T47D (cell line): ENCODE results near the gene DNAAF5.

ENCODE experiments used
- DNase-seq, 2 experiments: peaks; one replicate each; pipeline versions ENCODE4 v3.0.0 to v3.0.0-alpha.2; 2011 to 2012; ENCODE audit warnings: low read depth in 1 of 2, low spot score in 1 of 2
- JUND ChIP-seq: IDR thresholded peaks from 2 replicates; pipeline ENCODE4 v1.6.1; 2012; ENCODE audit warnings: low read depth
- in situ Hi-C: cut with HindIII; loops from 2 replicates; pipeline ENCODE4 v1.10.0; 2016; ENCODE audit warnings: low sequenced_read_pairs, low pct_unique_long_range_greater_than_20kb

The DNAAF5 gene

DNA sequence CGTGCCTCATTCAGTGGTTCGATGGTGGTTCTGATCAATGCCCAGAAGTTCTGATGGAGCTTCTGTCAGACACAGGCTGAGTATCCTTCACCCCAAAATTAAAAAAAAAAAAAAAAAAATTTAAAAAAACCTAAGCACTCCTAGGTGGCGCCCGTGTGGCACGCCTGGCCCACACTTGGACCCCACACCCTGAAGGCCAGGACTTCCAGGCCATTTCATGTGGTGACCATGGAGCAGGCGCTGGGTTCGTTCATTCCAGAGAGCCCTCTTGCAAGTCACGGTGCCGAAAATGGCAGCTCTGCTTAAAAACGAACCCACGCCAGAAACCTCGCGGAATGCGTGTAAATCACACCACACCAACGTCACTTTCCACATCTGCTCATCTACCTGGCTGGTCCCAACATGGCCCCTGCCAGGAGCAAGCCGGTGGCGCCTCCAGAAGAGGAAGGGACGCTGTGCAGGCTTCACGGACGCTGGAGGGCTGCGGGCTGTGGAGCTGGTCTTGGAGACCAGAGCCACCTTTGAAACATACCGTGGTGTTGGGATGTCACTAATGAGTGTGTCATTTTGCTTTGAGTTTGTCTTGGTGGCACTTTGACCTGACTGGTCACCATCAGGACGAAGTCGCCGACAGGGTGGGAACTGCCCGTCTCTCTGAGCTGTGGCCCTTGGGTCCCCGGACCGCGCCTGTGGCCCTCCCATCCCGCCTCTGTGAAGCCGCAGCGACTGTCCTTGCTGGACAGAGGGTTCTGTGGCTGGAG lies 46.5 kb downstream of the DNAAF5 start:
- in situ Hi-C loops: no loop called here
- DNase-seq: no peak
- no peak for TF ChIP-seq JUND

DNA sequence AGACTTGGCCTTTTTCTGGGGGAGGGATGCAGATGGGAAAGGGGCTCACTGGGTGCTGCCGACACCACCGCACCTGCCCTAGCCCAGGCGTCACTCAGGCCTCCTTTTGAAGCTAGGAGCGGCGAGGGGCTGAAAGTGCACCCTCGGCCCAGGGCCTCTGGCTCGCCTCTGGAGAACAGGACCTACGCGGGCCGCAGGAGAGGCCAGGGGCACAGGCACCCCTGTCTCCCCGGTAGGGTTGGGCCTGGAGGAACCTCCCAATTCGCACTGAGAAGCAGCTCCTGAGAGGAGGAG lies 47.1 kb downstream of the DNAAF5 start:
- in situ Hi-C loops: no loop called here
- no peak for TF ChIP-seq JUND

DNA sequence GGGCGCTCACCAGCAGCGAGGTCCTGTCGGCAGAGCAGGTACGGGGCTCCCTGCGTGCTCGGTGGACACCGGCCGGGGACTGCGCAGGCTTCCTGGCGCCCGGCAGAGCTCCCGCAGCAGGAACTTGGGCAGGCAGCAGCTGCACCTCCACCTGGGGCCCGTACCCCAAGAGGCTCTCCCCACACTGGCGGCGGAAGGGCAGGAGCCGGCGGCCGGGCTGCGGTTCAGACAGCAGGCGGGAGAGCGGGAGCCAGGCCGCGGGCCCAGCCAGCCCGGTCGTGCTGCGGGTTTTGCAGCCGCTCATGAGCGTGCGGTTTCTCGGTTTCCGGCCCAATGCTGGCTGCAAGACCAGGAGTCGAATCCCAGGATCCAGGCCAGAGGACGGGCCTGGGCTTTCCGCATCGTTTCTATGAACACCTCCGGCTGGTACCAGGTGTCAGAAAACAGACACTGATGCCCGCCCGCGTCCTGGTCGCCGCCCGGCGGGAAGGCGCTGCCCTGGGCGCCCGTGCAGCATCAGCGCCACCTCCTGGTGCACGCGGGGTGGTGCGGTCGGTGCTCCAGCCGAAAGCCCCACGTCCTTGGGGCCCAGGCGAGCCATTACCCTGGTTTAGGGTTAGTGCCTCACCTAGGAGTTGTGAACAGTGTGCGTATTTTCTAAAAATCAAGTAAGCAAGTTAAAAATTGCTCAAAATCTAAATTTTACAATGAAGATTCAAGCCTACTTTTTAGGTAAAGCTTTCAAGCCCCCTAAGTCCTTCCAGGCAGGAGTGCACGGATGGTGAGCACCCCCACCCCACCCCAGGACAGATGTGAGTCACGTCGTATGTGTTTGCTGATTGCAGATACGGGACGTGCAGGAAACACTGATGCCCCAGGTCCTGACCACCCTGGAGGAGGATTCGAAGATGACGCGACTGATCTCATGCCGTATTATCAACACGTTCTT lies 47.9 kb downstream of the DNAAF5 start:
- DNase-seq: peak in 1 of 2 experiments; percentile 37

More for the DNA sequence above, 47.1 kb downstream of the DNAAF5 start:
- DNase-seq: no peak

DNA sequence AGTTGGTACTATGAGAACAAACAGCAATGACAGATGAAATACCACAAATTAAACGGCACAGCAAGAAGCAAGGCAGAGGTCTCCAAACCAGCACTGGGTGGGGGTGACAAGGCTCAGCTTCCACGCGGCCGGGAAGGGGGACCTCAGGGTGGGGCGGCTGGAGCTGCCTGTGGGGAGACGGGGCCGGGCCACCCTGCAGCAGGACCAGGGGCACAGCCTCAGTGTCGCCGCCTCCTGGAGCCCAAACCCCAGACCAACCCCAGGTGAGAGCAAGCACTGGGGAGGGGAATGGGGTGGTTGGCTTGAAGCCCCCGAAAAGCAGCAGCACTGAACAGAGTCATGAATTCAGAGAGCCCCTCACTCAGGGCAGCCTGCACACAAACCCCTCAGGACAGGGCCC lies 49.9 kb downstream of the DNAAF5 start:
- DNase-seq: no peak
- TF ChIP-seq JUND: no peak
- in situ Hi-C loops: no loop called here

More for the DNA sequence above, 47.9 kb downstream of the DNAAF5 start:
- in situ Hi-C loops: no loop called here
- TF ChIP-seq JUND: no peak

DNA sequence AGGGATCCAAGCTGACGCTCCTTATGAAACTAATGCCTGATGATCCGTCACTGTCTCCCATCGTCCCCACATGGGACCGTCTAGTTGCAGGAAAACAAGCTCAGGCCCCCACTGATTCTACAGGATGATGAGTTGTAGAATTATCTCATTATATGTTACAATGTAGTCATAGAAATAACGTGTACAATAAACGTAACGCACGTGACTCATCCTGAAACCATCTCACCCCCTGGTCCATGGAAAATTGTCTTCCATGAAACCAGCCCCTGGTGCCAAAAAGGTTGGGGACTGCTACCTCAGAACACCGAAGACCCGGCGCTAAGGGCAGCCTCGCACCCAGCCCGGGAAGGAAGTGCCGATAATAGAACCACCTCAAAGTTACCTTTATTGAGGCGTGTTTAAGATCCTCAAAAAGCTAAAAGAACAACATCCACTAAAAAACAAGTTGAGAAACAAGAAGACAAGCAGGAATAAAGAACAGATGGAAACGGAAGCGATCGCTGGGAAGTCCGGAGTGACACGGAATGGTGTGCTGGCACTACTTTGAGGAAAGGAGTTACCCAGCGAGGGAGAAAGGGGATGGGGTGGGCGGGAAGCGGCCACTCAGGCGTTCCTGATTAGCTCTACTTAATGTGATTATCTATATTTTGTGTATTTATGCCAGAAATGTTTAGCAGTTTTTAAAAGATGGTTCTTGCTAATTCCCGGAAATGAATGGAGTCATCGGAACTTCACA lies 50.7 kb downstream of the DNAAF5 start:
- no peak for TF ChIP-seq JUND
- in situ Hi-C loops: no loop called here
- DNase-seq: no peak

DNA sequence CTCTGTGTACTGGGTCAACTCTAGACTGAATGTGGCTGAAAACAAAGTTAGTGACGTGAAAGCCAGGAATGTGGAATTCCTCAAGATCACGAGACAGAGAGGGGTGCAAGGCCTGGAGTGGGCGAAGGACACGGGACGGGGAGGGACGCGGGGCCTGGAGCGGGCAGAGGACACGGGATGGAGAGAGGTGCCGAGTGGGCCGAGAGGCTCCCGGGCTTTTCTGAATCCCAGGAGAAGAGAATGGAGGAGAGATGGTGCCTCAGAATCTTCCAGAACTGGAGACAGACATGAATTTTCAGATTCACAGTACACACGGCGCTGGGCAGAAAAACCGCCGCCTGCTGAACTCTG lies 51.2 kb downstream of the DNAAF5 start:
- TF ChIP-seq JUND: no peak
- DNase-seq: no peak
- in situ Hi-C loops: no loop called here

DNA sequence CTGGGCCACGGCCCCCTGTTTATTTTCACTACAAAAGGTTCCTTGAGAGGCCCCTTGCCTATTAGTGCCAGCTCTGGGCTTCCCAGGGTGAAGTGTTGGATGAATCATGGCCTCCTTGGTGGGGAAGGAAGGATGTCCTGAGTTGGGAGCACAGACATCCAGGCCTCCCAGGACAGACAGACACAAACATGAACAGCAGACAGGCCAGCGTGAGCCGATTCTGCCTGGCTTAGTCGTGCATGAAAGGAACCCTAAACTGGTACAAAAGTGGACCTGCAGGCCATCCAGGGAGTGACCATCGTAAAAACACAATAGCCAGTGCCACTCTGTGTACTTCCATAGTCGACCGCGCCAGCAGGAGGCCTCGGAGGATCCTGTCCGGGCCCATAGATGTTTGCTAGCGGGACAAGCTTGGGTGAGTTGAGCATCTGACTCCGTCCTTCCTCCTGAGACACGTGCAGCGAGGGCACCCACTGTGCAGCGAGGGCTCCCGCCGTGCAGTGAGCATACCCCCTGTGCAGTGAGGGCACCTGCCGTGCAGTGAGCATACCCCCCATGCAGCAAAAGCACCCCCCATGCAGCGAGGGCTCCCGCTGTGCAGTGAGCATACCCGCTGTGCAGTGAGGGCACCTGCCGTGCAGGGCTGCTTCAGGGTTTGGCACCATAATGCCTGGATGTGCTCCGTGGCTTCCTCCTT lies 51.9 kb downstream of the DNAAF5 start:
- in situ Hi-C loops: no loop called here
- no peak for DNase-seq

DNA sequence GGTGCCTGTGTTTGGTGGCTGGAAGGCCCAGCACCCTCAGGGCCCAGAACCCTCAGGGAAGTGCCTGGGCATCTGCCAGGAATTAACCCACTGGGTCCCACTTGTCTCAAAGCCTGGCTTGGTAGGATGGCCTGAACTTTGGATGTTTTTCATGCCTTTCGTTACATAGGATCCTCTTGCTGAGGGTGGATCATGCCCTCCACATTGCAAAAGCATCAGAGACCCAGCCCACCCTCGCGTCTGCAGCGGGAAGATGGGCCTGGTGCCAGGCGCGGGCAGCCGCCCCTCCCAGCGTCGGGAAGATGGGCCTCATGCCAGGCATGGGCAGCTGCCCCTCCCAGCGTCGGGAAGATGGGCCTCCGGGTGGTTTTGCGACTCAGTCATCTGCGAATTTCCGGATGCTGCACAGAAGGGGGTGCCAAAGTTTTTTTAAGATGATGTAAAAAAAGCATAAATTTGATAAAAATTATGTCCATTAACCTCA lies 52.5 kb downstream of the DNAAF5 start:
- TF ChIP-seq JUND: no peak
- no peak for DNase-seq
- in situ Hi-C loops: no loop called here

More for the DNA sequence above, 51.9 kb downstream of the DNAAF5 start:
- TF ChIP-seq JUND: no peak

DNA sequence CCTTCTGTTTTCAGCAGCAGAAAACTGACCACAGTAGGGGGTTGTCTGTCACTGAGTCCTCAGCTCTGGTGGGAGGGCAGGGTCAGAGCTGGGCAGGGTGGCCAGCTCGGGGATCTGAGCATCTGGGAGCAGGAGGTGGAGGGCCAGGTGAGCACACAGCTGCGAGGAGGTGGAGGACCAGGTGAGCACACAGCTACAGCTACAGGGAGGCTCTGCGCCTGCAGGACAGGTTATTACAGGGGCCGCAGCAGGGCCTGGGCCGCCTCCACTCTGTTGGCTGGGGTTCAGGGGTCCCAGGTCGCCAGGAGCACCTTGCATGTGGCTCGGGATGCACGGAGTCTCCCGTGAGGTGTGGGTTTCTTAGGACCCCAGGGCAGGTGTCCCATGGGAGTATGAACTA lies 53.0 kb downstream of the DNAAF5 start:
- no peak for TF ChIP-seq JUND
- in situ Hi-C loops: no loop called here
- DNase-seq: no peak

DNA sequence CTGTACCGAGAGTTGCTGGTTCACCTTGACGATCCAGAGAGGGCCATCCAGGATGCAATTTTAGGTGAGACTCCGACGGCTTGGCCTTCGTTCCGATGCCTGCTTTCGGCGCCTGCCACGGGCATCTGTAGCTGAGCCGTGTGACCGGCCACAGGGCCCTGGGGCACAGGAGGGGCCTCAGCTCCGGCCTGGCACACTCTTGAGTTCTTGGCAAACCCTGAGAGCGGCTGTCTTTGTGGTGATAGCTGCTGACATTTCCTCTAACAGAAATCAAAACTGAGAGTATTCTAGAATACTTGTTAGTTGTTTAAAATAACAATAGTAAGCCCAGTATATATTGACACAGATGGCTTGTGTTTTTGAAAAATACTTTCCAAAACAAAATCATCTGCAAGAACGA lies 53.6 kb downstream of the DNAAF5 start:
- DNase-seq: no peak
- no peak for TF ChIP-seq JUND
- in situ Hi-C loops: no loop called here

DNA sequence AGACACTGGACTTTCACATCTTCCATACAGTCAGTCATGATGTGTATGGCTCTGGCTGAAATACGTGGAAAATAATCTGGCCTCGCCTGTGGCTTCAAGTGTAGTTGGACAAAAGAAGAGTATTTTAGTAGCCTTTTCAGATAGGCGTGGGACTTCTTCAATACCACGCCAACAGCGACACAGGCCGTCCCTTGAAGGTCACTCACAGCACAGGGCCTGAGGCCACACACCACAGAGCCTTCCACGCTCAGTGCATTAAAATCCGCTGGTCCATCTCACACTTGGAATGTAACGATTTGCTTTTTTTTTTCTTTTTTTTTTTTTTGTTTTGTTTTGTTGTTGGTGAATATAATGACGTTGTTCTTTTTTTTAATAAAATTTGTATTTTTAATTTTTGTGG lies 54.0 kb downstream of the DNAAF5 start:
- in situ Hi-C loops: no loop called here
- no peak for TF ChIP-seq JUND
- DNase-seq: no peak

DNA sequence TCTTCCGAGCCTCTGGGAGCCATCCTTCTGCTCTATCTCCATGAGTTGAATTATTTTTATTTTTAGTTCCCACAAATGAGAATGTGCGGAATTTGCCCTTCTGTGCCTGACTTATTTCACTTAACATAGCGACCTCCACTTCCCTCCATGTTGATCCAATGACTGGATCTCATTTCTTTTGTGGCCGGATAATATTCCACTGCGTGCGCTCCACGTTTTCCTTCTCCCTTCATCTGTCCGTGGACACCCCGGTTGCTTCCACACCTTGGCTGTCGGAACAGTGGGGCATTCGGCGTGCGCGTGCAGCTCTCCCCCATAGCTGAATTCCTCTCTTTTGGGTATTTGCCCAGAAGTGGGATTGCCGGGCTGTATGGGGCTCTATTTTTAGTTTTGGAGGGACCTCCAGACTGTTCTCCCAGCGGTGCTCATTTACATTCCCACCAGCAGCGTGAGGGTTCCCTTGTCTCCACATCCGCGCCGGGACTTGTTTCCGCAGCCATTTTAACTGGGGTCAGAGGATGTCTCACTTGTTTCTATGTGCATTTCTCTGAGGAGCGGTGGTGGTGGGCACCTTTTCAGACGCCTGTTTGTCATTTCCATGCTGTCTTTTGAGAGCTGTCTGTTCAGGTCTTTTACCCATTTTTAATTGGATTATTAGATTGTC lies 54.8 kb downstream of the DNAAF5 start:
- in situ Hi-C loops: no loop called here
- TF ChIP-seq JUND: no peak
- DNase-seq: no peak
